COLO829 (cell line): ENCODE data around the gene DMAC2.
A peak's percentile ranks its signal among the peaks of the same experiment; 100 is the strongest.
"Not testable (repeated sequence)": the region's sequence is repeated elsewhere in the genome, so short reads cannot be mapped to it uniquely, and the experiment has no call there.

Experiments used
- DNase-seq: peaks from one replicate; pipeline ENCODE4 v3.0.0; 2012; ENCODE audit warnings: low spot score

The DMAC2 gene

GRCh38 chr19:41422456-41422855, 17.3 kb downstream of the DMAC2 start:
- DNase-seq, result no peak

GRCh38 chr19:41421973-41422372, 17.7 kb downstream of the DMAC2 start:
- no peak for DNase-seq

DNA sequence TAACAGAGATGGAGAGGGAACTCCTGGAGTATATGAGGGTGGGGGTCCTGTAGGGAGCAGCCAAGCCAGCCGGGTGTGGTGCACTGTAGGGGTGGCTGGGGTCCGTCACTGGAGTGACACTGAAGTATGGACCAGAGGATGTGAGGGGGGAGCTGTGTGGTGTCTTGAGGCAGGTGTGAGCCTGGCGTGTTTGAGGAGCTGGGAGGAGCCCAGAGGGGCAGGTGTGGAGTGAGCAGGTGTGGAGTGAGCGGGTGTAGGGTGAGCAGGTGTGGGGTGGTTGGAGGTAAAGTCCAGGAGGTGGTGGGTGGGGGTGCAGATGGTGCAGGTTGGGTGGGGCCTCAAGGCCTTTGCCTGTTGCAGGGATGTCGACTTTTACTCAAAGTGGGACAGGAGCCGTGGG, 18.4 kb downstream of the DMAC2 start:
- no peak for DNase-seq

DNA sequence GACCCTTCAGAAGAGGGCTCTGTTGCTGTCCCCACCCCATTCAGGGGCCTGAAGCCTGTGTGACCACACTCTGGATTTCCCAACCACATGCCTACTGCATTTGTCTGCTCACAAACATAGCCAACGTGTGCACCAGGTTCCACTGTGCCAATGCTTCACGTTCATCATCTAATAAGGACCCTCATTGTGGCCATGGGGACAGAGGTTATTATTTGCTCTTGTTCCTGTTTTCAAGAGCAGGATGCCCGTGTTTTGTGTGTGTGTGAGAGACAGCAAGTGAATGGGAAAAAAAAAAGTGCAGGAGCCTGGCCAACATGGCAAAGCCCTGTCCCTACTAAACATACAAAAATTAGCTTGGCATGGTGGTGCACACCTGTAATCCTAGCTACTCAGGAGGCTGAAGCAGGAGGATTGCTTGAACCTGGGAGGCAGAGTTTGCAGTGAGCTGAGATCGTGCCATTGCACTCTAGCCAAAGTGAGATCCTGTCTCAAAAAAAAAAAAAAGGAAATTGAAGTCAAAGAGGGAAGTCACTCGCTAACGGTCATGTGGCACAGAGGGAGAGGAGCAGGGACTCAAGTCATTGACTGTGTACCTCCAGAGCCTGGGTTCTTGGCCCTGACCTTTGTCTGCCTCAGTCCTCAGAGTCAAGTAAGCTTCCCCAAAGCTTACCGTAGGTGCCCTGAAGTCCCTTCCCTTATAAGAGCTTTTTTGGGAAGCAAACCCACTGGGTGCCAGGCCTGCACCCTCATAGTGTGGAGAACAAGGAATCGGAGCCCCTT, 19.4 kb downstream of the DMAC2 start:
- no peak for DNase-seq

DNA sequence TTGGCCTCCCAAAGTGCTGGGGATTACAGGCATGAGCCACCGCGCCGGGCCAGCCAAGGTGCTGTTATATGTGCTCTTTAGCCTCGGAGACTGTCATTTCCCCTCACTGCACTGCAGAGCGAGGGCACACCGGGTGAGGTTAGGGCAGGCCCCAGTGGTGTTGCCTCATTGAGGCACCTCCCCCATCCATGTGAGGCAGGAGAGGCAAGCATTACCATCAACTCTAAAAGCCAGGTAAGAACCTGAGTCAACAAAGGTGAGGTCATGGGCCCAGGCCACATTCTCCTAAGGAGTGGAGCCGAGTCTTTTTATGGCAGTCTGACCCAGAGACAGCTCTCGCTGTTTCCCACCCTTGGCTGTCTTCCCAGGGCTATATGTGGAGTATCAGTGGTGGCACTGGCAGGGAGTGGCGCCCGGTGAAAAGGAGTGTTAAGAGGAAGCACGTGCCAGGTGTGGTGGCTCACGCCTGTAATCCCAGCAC, 23.5 kb downstream of the DMAC2 start:
- no peak for DNase-seq

DNA sequence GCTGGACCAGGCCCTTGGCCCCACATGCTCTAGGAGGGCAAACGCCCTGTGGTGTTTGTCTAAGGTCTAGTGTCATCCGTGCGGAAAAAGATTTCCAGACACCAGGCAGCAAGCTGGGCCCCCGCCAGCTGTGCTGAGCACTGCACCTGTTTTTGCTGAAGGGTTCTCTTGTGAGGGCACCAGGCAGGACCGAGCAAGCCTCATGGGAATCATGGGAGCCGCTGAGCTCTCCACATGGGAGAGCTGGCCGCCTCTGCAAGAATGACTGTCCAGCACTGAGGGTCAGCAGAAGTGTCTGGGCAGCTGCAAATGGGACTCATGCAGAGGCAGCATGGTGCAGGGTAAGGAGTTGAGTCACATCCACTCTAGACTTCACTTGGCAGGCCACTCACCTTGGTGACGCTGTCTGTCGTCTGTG, 24.5 kb downstream of the DMAC2 start:
- no peak for DNase-seq

DNA sequence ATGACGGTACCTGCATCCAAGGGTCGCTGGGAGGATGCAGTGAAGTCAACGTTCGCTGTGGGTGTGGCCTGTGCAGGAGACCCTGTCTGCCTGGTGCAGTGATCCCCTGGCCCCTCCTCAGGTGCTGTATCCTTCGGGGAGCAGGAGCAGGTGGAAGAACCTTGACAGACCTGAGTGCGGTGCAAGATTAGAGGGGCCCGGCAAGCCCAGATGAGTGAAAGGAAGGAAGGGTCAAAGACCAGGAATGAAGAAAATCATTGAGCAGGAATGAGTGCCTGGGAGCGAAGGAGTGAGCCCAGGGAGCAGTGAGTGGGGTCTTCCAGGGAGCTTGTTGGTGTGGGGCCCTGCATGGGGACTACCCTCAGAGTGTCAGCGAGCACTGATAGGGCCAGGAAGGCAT, 25.3 kb downstream of the DMAC2 start:
- DNase-seq, result no peak

DNA sequence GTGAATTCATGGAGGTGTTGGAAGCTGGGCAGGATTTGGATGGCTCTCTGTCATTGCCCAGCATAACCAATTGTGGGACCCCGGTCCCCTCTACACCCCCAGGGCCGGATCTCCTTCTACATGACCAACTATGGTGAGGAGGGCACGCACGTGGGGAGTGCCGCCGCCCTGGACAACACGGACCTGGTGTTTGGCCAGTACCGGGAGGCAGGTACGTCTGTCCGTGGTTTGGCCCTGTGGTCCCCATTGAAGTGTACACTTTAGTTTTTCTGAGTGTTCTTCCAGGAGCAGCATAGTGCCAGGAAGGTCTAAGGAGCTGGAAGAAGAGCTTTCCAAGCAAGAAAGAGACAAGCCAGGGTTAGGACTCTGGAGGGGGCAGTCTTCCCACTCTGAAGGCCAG, 25.8 kb downstream of the DMAC2 start:
- DNase-seq, result no peak

- no peak for DNase-seq
Measured at GRCh38 chr19:41412953-41413352, 26.8 kb downstream of the DMAC2 start.

- DNase-seq, result peak; percentile 64
Measured at GRCh38 chr19:41411968-41412265, 27.8 kb downstream of the DMAC2 start.

- no peak for DNase-seq
Measured at GRCh38 chr19:41411100-41411967, 28.4 kb downstream of the DMAC2 start.

GRCh38 chr19:41410336-41411054, 29.2 kb downstream of the DMAC2 start:
- no peak for DNase-seq

- DNase-seq, result no peak
Measured at GRCh38 chr19:41409288-41409687, 30.4 kb downstream of the DMAC2 start.

GRCh38 chr19:41408846-41409245, 30.9 kb downstream of the DMAC2 start:
- not testable (repeated sequence) for DNase-seq

DNA sequence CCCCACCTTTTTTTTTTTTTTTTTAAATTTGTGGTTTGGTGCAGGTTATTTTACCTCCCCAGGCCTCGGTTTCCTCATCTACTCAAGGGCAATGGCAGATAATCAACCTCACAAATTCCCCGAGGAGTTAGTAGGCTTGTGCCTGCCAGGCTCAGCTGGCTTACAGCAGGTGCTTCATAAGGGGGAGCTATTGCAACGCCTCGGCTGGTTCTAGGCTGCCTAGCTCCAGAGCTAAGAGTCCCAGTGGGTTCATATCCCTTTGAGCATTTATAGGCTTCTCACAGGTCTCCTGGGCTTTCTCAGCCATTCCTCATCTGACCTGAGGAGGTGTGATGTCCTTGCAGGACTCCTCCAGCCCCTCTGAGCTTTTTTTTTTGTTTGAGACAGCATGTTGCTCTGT, 31.5 kb downstream of the DMAC2 start:
- DNase-seq, result no peak

DNA sequence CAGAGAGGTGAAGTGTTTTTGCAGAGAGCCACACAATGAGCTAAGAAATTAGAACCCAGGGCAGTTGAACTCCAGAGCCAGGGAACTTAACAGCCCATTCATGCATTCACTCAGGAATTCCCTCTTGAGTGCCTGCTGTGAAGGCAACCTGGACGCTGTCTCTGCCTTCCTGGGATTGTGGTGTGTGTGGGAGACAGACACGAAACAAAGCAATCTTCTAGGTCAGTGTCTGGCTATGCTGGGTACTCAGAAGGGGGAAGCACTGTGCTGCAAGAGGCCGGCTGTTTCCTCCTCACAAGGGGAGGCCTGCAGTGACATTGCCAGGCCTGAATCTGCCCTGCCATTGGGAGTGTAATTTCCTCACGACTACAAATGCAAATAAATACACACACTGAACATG, 32.4 kb downstream of the DMAC2 start:
- no peak for DNase-seq

- DNase-seq, result no peak
Measured at GRCh38 chr19:41405776-41406175, 33.9 kb downstream of the DMAC2 start.

DNA sequence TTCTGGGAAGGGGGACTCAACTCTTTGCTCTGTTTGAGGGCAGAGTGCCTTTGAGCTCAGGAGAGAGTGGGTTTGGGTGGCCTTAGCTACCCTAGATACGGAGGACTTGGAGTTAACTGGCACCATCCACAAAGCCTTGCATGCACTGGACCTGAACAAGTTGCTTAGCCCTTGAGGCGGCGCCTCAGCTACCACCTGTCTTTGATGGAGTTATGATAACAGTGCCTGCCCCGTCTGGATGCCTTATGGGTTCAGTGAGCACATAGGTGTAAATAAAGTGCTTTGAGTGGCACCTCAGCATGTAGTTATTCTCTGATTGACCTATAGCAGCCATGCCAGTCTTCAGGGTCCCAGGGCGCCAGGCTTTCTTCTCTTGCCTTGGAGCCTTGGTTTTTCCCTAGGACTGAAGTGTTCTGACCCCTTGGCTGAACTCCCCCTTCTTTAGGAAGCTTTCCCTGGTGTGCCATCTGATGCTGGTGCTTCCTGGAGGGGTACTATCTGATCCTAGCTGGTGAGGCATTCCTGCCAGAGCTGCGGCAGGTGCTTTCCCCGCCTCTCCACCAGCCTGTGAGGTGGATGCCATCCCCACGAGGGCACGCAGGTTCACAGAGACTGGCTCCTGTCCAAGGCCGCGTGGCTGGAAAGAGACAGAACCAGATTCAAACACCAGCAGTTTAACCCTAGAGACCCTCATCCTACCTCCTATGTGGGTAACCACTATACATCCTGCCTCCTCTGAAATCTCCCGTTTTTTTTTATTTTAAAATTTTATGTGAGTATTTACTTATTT, 36.3 kb downstream of the DMAC2 start:
- DNase-seq, result no peak

- DNase-seq, result no peak
Measured at GRCh38 chr19:41402010-41402409, 37.7 kb downstream of the DMAC2 start.

DNA sequence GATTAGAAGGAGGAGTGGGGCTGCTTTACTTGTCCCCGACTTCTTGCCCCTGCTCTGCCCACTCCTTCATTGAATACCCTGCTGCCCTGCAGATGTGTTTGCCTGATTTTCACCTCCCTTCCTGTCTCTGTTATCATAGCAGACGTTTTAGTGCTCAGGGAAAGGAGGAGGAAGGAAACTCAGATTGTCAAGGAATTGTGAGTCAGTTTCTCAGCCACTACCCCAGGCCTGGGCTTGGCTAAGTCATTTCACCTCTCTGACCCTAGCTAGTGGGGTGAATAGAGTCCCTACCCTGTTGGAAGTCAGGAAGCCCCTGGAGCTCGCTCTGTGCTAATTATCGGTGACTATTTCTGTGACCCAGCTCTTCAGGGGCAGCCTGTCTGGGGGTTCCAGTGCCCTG, 38.2 kb downstream of the DMAC2 start:
- DNase-seq, result no peak

DNA sequence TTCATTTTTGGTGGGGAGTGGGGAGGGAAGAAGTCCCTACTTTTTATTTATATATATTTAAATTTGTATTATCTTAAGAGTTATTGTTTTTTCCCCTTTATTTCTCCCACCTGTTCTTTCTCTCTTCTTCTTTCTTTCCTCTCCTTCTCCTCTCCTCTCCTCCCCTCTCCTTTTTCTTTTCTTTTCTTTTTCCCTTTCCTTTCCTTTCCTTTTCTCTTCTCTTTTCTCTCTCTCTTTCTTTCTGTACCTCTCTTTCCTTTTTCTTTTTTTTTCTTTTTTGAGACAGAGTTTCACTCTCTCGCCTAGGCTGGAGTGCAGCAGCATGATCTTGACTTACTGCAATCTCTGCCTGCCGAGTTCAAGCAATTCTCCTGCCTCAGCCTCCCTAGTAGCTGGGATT, 40.2 kb downstream of the DMAC2 start:
- DNase-seq, result no peak

GRCh38 chr19:41399091-41399490, 40.6 kb downstream of the DMAC2 start:
- no peak for DNase-seq
